ENCODE data around the gene GPA33.

GPA33 gene

DNA sequence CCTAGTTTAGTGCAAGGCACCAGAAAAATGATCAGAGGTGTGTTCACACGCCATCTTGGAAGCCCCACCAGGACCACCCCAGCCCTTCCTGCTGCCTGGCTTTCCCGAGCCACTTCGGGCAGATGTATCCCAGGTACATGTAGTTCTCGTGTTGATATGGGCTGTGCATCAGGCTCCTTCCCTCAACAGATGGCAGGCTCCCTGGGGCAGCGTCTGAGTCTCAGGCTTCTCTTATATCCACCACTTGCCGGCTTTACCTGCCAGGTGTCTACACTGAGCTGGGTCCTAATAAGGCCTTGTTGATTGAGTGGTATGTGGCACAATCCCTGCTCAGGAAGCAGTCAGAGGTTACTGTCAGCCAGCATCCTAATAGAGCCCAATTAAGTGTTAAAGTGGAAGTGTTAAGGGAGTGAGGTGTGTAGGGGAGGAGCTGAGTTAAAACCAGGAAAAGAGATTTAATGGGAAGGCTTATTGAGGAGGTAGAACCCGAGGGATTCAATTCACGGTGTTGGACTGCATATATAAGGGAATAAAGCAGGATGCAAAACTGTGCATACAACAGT, 8.5 kb downstream of the GPA33 start:
- TF ChIP-seq, protein P1, sequence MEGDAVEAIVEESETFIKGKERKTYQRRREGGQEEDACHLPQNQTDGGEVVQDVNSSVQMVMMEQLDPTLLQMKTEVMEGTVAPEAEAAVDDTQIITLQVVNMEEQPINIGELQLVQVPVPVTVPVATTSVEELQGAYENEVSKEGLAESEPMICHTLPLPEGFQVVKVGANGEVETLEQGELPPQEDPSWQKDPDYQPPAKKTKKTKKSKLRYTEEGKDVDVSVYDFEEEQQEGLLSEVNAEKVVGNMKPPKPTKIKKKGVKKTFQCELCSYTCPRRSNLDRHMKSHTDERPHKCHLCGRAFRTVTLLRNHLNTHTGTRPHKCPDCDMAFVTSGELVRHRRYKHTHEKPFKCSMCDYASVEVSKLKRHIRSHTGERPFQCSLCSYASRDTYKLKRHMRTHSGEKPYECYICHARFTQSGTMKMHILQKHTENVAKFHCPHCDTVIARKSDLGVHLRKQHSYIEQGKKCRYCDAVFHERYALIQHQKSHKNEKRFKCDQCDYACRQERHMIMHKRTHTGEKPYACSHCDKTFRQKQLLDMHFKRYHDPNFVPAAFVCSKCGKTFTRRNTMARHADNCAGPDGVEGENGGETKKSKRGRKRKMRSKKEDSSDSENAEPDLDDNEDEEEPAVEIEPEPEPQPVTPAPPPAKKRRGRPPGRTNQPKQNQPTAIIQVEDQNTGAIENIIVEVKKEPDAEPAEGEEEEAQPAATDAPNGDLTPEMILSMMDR (IDR thresholded peaks at IDR 0.05; ENCODE audit: extremely low read depth, missing control alignments) = no peak
- no peak for DNase-seq (ENCODE audit: low spot score)

DNA sequence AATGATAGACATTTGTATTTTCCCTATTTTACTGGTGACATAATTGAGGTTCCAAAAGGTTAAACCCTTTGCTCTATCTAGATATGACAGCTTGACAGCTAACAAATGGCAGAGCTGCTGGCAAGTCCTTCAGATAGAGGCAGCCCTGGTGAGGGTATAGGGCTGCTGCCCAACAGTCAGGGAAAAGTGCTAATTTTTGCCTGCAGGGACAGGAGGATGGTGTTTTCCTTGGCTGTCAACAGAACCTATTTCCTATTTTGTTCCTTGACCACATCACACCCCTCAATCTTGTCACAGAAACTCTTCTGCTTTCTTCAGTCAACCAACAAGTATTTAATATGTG, 12.3 kb downstream of the GPA33 start:
- TF ChIP-seq, protein P1 (IDR thresholded peaks at IDR 0.05; ENCODE audit: extremely low read depth, missing control alignments) = no peak
- DNase-seq (ENCODE audit: low spot score) = no peak

DNA sequence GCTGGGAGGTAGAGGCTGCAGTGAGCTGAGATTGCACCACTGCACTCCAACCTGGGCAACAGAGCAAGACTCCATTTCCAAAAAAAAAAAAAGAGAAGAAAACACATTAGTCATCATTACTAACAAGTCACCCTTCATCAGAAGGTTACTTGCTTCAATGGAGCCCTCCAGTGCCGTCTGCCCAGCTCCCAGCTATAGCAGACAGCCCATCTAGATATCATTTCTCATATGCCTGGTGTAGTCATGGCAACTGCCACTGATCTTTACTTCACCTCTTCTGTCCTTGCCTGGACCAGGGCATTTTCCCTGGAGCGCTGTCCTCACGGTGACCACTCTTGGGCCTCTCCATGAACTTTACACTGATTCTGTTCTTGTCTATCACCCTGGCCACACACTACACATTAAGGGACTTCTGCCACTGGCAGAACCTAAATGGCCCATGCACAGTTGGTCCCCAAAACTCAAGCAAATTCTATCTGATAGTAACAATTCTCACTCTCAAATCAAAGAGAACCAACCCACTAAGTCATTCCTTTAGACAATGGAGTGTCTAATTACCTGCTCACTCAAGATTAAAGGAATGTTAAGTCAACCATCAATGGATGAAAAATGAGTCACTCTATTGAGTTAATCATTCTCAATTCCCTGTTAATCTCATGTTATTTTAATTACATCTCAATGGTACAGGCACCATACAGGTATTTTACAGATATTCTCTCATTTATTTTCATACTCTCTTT, 12.9 kb downstream of the GPA33 start:
- TF ChIP-seq, protein P1 (IDR thresholded peaks at IDR 0.05; ENCODE audit: extremely low read depth, missing control alignments) = no peak
- no peak for DNase-seq (ENCODE audit: low spot score)

DNA sequence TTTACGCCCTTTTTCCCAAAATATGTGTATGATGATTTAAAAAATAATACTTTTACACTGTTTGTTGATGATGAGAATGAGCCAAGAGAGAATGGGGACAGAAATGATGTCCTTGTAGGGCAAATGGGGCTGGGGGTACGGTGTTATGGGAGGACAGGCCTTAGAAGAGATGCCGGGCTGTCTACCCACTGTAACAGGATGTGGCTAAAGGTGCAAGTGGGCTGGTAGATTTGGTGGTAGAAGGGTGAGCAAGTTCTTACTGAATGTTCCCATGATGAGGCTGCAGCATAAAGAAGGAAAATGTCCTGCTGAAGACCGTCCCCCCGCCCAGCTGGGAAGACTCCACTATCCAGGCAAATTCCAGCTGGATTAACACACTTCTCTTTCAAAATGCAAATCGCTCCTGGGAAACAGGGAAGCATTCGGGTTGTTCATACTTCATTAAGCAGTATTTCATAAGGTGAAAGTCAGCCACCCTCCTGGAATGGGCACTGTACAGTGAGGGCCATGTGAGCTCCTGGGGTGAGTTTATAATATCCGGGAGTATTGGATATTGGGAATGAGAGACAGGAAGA, 14.0 kb downstream of the GPA33 start:
- TF ChIP-seq, protein P1 (IDR thresholded peaks at IDR 0.05; ENCODE audit: extremely low read depth, missing control alignments) = no peak
- no peak for DNase-seq (ENCODE audit: low spot score)

DNA sequence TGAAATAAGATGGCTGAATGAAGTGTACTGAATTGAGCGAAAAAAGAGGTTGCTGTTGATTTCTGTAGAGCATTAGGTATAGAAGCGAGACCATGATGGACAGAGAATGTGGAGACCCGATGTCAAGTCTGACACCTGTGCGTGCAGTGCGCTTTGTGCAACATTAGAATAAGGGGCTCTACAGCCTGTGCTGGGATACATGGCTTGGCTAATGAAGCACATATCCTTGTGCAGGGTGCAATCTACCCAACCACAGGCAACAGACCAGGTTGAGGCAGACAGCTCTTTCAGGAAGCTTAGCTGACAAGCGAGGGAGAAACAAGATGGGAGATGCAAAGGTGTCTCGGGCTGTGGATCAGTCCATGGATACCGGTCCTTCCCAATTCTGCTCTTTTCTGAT, 18.9 kb downstream of the GPA33 start:
- DNase-seq (ENCODE audit: low spot score) = no peak
- TF ChIP-seq, protein P1 (IDR thresholded peaks at IDR 0.05; ENCODE audit: extremely low read depth, missing control alignments) = no peak

DNA sequence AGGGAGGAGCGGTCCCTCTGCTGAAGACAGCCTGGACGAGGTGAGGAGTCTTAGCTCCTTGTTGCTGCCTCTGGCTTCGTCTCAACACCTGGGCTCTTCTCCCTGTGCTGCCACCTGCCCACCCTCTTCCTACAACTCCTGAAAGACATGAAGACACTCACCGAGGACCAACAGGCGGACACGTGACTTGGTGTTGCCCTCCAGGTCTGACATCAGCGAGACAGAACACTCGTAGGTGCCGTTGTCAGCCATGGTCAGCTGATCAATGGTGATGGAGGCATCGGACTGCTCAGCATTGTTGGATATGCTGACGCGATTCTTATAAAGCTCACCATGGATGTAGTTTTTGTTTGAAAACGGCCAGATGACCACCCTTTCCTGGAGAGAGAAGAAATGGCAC, 21.4 kb downstream of the GPA33 start:
- TF ChIP-seq, protein P1 (IDR thresholded peaks at IDR 0.05; ENCODE audit: extremely low read depth, missing control alignments) = no peak
- DNase-seq (ENCODE audit: low spot score) = no peak

DNA sequence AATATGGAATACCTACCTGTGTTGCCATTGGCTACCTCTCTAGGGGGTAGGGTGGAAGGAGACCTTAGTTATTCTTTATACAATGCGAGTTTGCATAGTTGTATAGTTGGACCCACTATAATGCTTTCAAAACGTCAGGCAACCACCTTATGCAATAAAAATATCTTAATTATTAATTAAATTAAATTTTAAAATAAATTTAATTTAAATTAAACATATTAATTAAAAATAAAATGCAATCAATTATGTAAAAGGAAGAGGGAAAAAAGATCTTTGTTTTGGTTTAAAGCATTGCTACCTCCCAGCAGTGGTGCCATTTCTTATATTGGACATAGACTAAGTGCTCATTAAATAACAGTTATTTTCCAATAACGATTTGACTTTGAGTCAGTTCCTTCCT, 22.3 kb downstream of the GPA33 start:
- TF ChIP-seq, protein P1 (IDR thresholded peaks at IDR 0.05; ENCODE audit: extremely low read depth, missing control alignments) = no peak

More for the DNA sequence above, 22.3 kb downstream of the GPA33 start:
- DNase-seq (ENCODE audit: low spot score) = no peak
